LHCN-M2 (cell line): ENCODE measurements around the gene TMEM131L. TPM values are rescaled to one million over a fixed set of nuclear protein-coding genes. Genes with fewer than 3 reads are reported as not detected.

Experiments
- total RNA-seq: library from RNA; depleted of rRNA; stranded (reverse); fragments of >200 nt; gene quantifications from 2 replicates; pipeline ENCODE4 v1.2.3, GENCODE V29; 2014; rRNA removed

Gene TMEM131L
- total RNA-seq, 1 experiment from 2014 or later, result 7.2 TPM

Other genes starting within 250 kb of the TMEM131L start
- 15.8 and 20.5 TPM in 2 replicates for gene MND1, start 121.7 kb upstream of the TMEM131L start, total RNA-seq
- 1.0 and 1.3 TPM in 2 replicates for gene TLR2, start 217.9 kb downstream of the TMEM131L start, total RNA-seq